ENCODE data around the gene CTNNBL1.

CTNNBL1 gene

GRCh38 chr20:37867289-37868195 lies 173.7 kb downstream of the CTNNBL1 start:
- no peak overlapping the region for H3K27ac ChIP-seq
- no peak for TF ChIP-seq ZFX (IDR thresholded peaks at IDR 0.05; ENCODE audit: borderline replicate concordance)
- no peak for TF ChIP-seq CTCF (IDR thresholded peaks at IDR 0.05)

GRCh38 chr20:37868851-37869333 lies 175.1 kb downstream of the CTNNBL1 start:
- no peak overlapping the region for H3K27ac ChIP-seq
- TF ChIP-seq ZFX (IDR thresholded peaks at IDR 0.05; ENCODE audit: borderline replicate concordance) (no peak), CTCF (IDR thresholded peaks at IDR 0.05) (no peak)

GRCh38 chr20:37869334-37869861 lies 175.6 kb downstream of the CTNNBL1 start:
- no peak overlapping the region for H3K27ac ChIP-seq
- TF ChIP-seq ZFX (IDR thresholded peaks at IDR 0.05; ENCODE audit: borderline replicate concordance) (no peak), CTCF (IDR thresholded peaks at IDR 0.05) (no peak)

GRCh38 chr20:37870294-37870693 lies 176.5 kb downstream of the CTNNBL1 start:
- TF ChIP-seq ZFX (IDR thresholded peaks at IDR 0.05; ENCODE audit: borderline replicate concordance) (no peak), CTCF (IDR thresholded peaks at IDR 0.05) (no peak)
- no peak overlapping the region for H3K27ac ChIP-seq

- no peak overlapping the region for H3K27ac ChIP-seq
- TF ChIP-seq ZFX (IDR thresholded peaks at IDR 0.05; ENCODE audit: borderline replicate concordance) (no peak), CTCF (IDR thresholded peaks at IDR 0.05) (no peak)
Observed at GRCh38 chr20:37871751-37872150, 177.9 kb downstream of the CTNNBL1 start.

GRCh38 chr20:37872161-37872560 lies 178.3 kb downstream of the CTNNBL1 start:
- no peak overlapping the region for H3K27ac ChIP-seq
- TF ChIP-seq CTCF (IDR thresholded peaks at IDR 0.05), result no peak
- TF ChIP-seq ZFX (IDR thresholded peaks at IDR 0.05; ENCODE audit: borderline replicate concordance), result no peak

GRCh38 chr20:37873884-37874283 lies 180.1 kb downstream of the CTNNBL1 start:
- no peak for TF ChIP-seq CTCF (IDR thresholded peaks at IDR 0.05)
- no peak for TF ChIP-seq ZFX (IDR thresholded peaks at IDR 0.05; ENCODE audit: borderline replicate concordance)
- no peak overlapping the region for H3K27ac ChIP-seq
